Measurements from ENCODE around the gene LCNL1. TPM values are rescaled to one million over a fixed set of nuclear protein-coding genes. Genes with fewer than 3 reads are reported as not detected.

LCNL1 gene
- total and polyA plus RNA-seq, 2 experiments from 2014 or later = 0.13 to 0.47 TPM

DNA sequence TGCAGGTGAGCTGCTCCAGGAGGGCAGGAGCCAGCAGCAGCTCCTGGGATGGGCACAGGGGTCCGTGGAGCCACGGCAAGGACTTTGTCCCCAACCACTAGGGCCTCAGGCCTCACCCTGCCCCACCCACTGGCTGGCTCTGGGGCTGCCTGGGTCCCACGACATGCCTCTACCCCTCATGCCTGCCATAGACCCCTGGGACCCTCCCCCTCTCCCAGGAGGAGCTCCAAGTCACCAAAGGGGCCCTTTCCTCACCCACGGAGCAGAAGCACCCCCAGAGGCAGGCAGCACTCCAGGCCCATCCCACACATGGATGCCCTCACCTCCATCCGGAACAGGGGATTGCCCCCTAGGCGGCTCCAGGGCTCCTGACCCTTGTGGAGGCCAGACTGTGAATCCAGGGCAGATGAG is 38.8 kb downstream of the LCNL1 start:
- Histone ChIP-seq H3K79me2 (no peaks in the 10 kb centered on the region), H3K9me2 (replicated peaks; ENCODE audit: insufficient read depth) (no peaks in the 10 kb centered on the region), H2AFZ (no peak overlapping the region), H3K4me2 (no peak overlapping the region), H3K4me1 (ENCODE audit: insufficient read depth) (no peaks in the 10 kb centered on the region), H3K36me3 (replicated peaks; ENCODE audit: insufficient read depth, low read depth) (no peaks in the 10 kb centered on the region), H3K9me3 (ENCODE audit: low read depth) (no peaks in the 10 kb centered on the region), H4K20me1 (ENCODE audit: insufficient read depth, poor library complexity, severe bottlenecking) (no peaks in the 10 kb centered on the region), H3K4me3 (no peak overlapping the region), H3K27ac (no peak overlapping the region), H3K27me3 (no peaks in the 10 kb centered on the region)
- WGBS (ENCODE audit: low lambda C conversion rate, missing lambda C conversion rate) = 85% methylated on average over 6 of the region's 6 CpGs
- no peak for DNase-seq (ENCODE audit: low spot score)
- TF ChIP-seq CTCF (IDR thresholded peaks at IDR 0.05; ENCODE audit: poor library complexity) = no peak
- no peak for TF ChIP-seq EZH2 (IDR thresholded peaks at IDR 0.05; ENCODE audit: borderline replicate concordance)
- TF ChIP-seq EZH2phosphoT487 (IDR thresholded peaks at IDR 0.05; ENCODE audit: low read depth, severe bottlenecking, unreplicated experiment) = no peak

GRCh38 chr9:137021979-137022661 is 39.3 kb downstream of the LCNL1 start:
- Histone ChIP-seq H4K20me1 (ENCODE audit: insufficient read depth, poor library complexity, severe bottlenecking) (no peaks in the 10 kb centered on the region), H3K79me2 (no peaks in the 10 kb centered on the region), H3K4me1 (ENCODE audit: insufficient read depth) (peaks cover 2% of the 10 kb centered on the region), H3K36me3 (replicated peaks; ENCODE audit: insufficient read depth, low read depth) (no peaks in the 10 kb centered on the region), H3K9me2 (replicated peaks; ENCODE audit: insufficient read depth) (no peaks in the 10 kb centered on the region), H3K9me3 (ENCODE audit: low read depth) (no peaks in the 10 kb centered on the region), H3K4me3 (no peak overlapping the region), H2AFZ (no peak overlapping the region), H3K27ac (no peak overlapping the region), H3K27me3 (no peaks in the 10 kb centered on the region), H3K4me2 (no peak overlapping the region)
- TF ChIP-seq CTCF (IDR thresholded peaks at IDR 0.05; ENCODE audit: poor library complexity) (no peak), EZH2phosphoT487 (IDR thresholded peaks at IDR 0.05; ENCODE audit: low read depth, severe bottlenecking, unreplicated experiment) (no peak), EZH2 (IDR thresholded peaks at IDR 0.05; ENCODE audit: borderline replicate concordance) (no peak)
- 86% methylated on average over 18 of the region's 30 CpGs for WGBS (ENCODE audit: low lambda C conversion rate, missing lambda C conversion rate)
- peak; percentile 88 for DNase-seq (ENCODE audit: low spot score)

GRCh38 chr9:137022662-137023008 is 39.8 kb downstream of the LCNL1 start:
- no peaks in the 10 kb centered on the region for H3K36me3 ChIP-seq (replicated peaks; ENCODE audit: insufficient read depth, low read depth)
- no peak overlapping the region for H3K4me3 ChIP-seq
- no peak overlapping the region for H3K27ac ChIP-seq
- H3K4me1 ChIP-seq (ENCODE audit: insufficient read depth) = peaks cover 6% of the 10 kb centered on the region
- no peaks in the 10 kb centered on the region for H3K9me3 ChIP-seq (ENCODE audit: low read depth)
- no peaks in the 10 kb centered on the region for H3K9me2 ChIP-seq (replicated peaks; ENCODE audit: insufficient read depth)
- 96% methylated on average over 23 of the region's 23 CpGs for WGBS (ENCODE audit: low lambda C conversion rate, missing lambda C conversion rate)
- H3K27me3 ChIP-seq = no peaks in the 10 kb centered on the region
- no peaks in the 10 kb centered on the region for H3K79me2 ChIP-seq
- DNase-seq (ENCODE audit: low spot score) = no peak
- TF ChIP-seq EZH2 (IDR thresholded peaks at IDR 0.05; ENCODE audit: borderline replicate concordance) = no peak
- no peak for TF ChIP-seq CTCF (IDR thresholded peaks at IDR 0.05; ENCODE audit: poor library complexity)
- no peak for TF ChIP-seq EZH2phosphoT487 (IDR thresholded peaks at IDR 0.05; ENCODE audit: low read depth, severe bottlenecking, unreplicated experiment)
- H3K4me2 ChIP-seq = no peak overlapping the region
- no peak overlapping the region for H2AFZ ChIP-seq
- no peaks in the 10 kb centered on the region for H4K20me1 ChIP-seq (ENCODE audit: insufficient read depth, poor library complexity, severe bottlenecking)

Data from hepatocyte (in vitro differentiated cells).